K562 (cell line): ENCODE measurements around the gene TTC39A. TPM values are rescaled to one million over a fixed set of nuclear protein-coding genes. Genes with fewer than 3 reads are reported as not detected.
A peak's percentile ranks its signal among the peaks of the same experiment; 100 is the strongest.

ENCODE experiments used
- CBX2 ChIP-seq: fragments of 200-600 bp; sonication (generic); IDR thresholded peaks from one replicate; pipeline ENCODE4 v1.6.1; 2012; ENCODE audit warnings: mild to moderate bottlenecking, low read length, inconsistent platforms; ENCODE audit not compliant: insufficient read depth, poor library complexity, severe bottlenecking
- FOXP1 ChIP-seq: sonication (generic); formaldehyde crosslinking; IDR thresholded peaks from 2 replicates; pipeline ENCODE4 v1.8.0; 2022; ENCODE audit warnings: mild to moderate bottlenecking, missing genetic modification reagents
- GABPB1 ChIP-seq: sonication (generic); formaldehyde crosslinking; IDR thresholded peaks from 2 replicates; pipeline ENCODE4 v1.8.0; 2022; ENCODE audit warnings: mild to moderate bottlenecking, missing genetic modification reagents
- HNRNPLL ChIP-seq: fragments of 200-400 bp; formaldehyde crosslinking; IDR thresholded peaks from 2 replicates; pipeline ENCODE4 v1.6.1; 2017; ENCODE audit warnings: low read length, low read depth, mild to moderate bottlenecking; ENCODE audit not compliant: poor library complexity, severe bottlenecking
- MBD2 ChIP-seq: sonication (generic); IDR thresholded peaks from 2 replicates; pipeline ENCODE4 v1.6.1; 2016; ENCODE audit warnings: low read depth, borderline replicate concordance
- MTA3 ChIP-seq: fragments of 450-650 bp; formaldehyde crosslinking; IDR thresholded peaks from 2 replicates; pipeline ENCODE4 v1.6.1; 2017; ENCODE audit warnings: mild to moderate bottlenecking, borderline replicate concordance
- NR2F6 ChIP-seq: fragments of 450-650 bp; formaldehyde crosslinking; IDR thresholded peaks from 2 replicates; pipeline ENCODE4 v1.4.0; 2020; ENCODE audit warnings: mild to moderate bottlenecking
- POU5F1 ChIP-seq: fragments of 150-350 bp; IDR thresholded peaks from 2 replicates; pipeline ENCODE4 v1.6.1; 2014; ENCODE audit warnings: borderline replicate concordance, low read length, low read depth, mild to moderate bottlenecking; ENCODE audit not compliant: partially characterized antibody
- SMARCA5 ChIP-seq: fragments of 450-650 bp; IDR thresholded peaks from 2 replicates; pipeline ENCODE4 v1.6.1; 2016
- WHSC1 ChIP-seq: IDR thresholded peaks from one replicate; pipeline ENCODE4 v1.6.1; 2012; ENCODE audit warnings: low read length, control low read depth, inconsistent platforms
- ZNF146 ChIP-seq: IDR thresholded peaks from one replicate; pipeline ENCODE4 v1.6.1; 2018; ENCODE audit warnings: missing compliant biosample characterization; ENCODE audit not compliant: unreplicated experiment
- polyA plus RNA-seq, 8 experiments: library from polyadenylated mRNA; depleted of rRNA in 4 of 8; stranded (reverse) in 5 of 8; unstranded in 3 of 8; fragments of >200 nt; fragmentation: Nextera tagmentation in 2 of 8; fragmentation: Illumina TruSeq in 1 of 8; extraction: Ambion mirVana in 2 of 8; extraction: Trizol in 1 of 8; gene quantifications; 2 replicates each; pipeline versions ENCODE4 v1.2.1 to v1.2.3, GENCODE V29; 2011 to 2014; ENCODE audit warnings: inconsistent platforms in 1 of 8, missing spikeins in 1 of 8
- total RNA-seq, 7 experiments: library from RNA; depleted of rRNA in 6 of 7; stranded (reverse); fragments of >200 nt in 6 of 7; fragmentation: Illumina TruSeq in 2 of 7; extraction: Trizol in 2 of 7; gene quantifications; 2 replicates each; pipeline versions ENCODE4 v1.2.1 to v1.2.3, GENCODE V29; 2011 to 2021; ENCODE audit warnings: low replicate concordance in 1 of 7
- TF ChIP-seq, protein P1 (sequence below): fragments of 450-650 bp; IDR thresholded peaks from 2 replicates; pipeline ENCODE4 v1.6.1; 2016; ENCODE audit warnings: missing biosample characterization, missing genetic modification characterization
- TF ChIP-seq, protein P2 (sequence below): fragments of 450-650 bp; formaldehyde crosslinking; conservative IDR thresholded peaks from 2 replicates; pipeline ENCODE4 v1.4.0; 2022; ENCODE audit warnings: mild to moderate bottlenecking, missing genetic modification characterization
- TF ChIP-seq, protein P3 (sequence below): sonication (generic); formaldehyde crosslinking; IDR thresholded peaks from 2 replicates; pipeline ENCODE4 v1.8.0; 2023; ENCODE audit warnings: missing genetic modification reagents, mild to moderate bottlenecking, borderline replicate concordance
- TF ChIP-seq, protein P4 (sequence below): fragments of 200-800 bp; sonication (Bioruptor generic); IDR thresholded peaks from 2 replicates; pipeline ENCODE4 v1.6.1; 2017; ENCODE audit warnings: missing genetic modification characterization, missing compliant biosample characterization
- TF ChIP-seq, protein P5 (sequence below), 2 experiments: fragments of 450-650 bp in 1 of 2; sonication (generic) in 1 of 2; formaldehyde crosslinking; conservative IDR thresholded peaks; 2 replicates each; pipeline versions ENCODE4 v1.4.0 to v1.8.1; 2020 to 2022; ENCODE audit warnings: mild to moderate bottlenecking in 1 of 2, missing genetic modification reagents in 1 of 2

TTC39A gene
- total and polyA plus RNA-seq, 9 of the 15 experiments (the other 6 are each of a cell fraction or from before 2014, with no cell fraction given), result 0.18 to 0.82 (median 0.35) TPM

DNA sequence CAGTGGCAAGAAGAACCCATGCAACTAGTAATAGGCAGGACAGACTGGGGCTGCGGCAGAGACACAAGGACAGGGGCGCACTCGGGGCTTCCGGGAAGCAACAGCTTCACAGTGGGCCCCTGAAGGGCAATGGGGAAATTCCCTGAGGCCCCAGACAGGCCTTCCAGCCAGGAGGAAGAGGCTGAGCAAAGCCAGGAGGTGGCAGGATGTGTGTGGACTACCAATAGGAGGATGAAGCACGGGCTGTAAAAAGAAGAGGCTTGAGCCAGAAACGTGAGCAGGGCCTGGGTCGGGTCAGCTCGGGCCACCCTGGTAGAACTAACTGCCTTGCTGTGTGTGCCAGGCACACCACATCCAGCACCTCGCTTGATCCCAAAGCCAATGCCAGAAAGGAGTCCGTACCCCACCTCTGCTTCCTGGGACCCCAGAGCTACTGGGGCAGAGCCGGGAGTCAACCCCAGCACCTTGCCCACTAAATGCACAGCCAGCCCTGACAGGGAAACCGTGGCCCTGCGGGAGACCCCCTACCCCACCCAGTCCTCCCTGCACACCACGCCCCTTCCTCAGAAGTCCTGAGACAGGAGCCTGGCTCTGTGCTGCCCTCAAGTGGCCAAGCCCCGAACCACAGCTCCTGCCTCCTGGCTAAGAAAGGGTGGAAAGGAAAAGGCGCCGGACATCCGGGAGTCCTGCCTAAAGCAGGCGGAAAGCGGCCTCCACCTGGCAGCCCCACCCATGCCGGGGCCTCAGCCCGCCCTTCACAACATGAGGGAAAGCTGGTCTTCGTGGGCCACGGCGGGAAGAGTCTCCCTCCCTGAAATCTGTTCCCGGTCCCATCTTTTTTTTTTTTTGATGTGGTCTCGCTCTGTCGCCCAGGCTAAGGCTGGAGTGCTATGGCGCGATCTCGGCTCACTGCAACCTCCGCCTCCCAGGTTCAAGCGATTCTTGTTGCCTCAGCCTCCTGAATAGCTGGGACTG, 33.7 kb downstream of the TTC39A start (continued):
- TF ChIP-seq CBX2, result no peak
- TF ChIP-seq MBD2, result peak; percentile 34; the same call in 1 of the 2 replicates
- TF ChIP-seq ZNF146 (CRISPR knock-in tag), result no peak
- TF ChIP-seq, protein P1, sequence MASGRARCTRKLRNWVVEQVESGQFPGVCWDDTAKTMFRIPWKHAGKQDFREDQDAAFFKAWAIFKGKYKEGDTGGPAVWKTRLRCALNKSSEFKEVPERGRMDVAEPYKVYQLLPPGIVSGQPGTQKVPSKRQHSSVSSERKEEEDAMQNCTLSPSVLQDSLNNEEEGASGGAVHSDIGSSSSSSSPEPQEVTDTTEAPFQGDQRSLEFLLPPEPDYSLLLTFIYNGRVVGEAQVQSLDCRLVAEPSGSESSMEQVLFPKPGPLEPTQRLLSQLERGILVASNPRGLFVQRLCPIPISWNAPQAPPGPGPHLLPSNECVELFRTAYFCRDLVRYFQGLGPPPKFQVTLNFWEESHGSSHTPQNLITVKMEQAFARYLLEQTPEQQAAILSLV (tag), result no peak
- TF ChIP-seq, protein P2, sequence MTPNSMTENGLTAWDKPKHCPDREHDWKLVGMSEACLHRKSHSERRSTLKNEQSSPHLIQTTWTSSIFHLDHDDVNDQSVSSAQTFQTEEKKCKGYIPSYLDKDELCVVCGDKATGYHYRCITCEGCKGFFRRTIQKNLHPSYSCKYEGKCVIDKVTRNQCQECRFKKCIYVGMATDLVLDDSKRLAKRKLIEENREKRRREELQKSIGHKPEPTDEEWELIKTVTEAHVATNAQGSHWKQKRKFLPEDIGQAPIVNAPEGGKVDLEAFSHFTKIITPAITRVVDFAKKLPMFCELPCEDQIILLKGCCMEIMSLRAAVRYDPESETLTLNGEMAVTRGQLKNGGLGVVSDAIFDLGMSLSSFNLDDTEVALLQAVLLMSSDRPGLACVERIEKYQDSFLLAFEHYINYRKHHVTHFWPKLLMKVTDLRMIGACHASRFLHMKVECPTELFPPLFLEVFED (CRISPR knock-in tag), result no peak
- TF ChIP-seq FOXP1 (CRISPR knock-in tag), result 0 out of 2 replicates have a peak, but pooled peaks have one; percentile 51
- 0 out of 2 replicates have a peak, but pooled peaks have one; percentile 30 for TF ChIP-seq MTA3
- TF ChIP-seq, protein P3, sequence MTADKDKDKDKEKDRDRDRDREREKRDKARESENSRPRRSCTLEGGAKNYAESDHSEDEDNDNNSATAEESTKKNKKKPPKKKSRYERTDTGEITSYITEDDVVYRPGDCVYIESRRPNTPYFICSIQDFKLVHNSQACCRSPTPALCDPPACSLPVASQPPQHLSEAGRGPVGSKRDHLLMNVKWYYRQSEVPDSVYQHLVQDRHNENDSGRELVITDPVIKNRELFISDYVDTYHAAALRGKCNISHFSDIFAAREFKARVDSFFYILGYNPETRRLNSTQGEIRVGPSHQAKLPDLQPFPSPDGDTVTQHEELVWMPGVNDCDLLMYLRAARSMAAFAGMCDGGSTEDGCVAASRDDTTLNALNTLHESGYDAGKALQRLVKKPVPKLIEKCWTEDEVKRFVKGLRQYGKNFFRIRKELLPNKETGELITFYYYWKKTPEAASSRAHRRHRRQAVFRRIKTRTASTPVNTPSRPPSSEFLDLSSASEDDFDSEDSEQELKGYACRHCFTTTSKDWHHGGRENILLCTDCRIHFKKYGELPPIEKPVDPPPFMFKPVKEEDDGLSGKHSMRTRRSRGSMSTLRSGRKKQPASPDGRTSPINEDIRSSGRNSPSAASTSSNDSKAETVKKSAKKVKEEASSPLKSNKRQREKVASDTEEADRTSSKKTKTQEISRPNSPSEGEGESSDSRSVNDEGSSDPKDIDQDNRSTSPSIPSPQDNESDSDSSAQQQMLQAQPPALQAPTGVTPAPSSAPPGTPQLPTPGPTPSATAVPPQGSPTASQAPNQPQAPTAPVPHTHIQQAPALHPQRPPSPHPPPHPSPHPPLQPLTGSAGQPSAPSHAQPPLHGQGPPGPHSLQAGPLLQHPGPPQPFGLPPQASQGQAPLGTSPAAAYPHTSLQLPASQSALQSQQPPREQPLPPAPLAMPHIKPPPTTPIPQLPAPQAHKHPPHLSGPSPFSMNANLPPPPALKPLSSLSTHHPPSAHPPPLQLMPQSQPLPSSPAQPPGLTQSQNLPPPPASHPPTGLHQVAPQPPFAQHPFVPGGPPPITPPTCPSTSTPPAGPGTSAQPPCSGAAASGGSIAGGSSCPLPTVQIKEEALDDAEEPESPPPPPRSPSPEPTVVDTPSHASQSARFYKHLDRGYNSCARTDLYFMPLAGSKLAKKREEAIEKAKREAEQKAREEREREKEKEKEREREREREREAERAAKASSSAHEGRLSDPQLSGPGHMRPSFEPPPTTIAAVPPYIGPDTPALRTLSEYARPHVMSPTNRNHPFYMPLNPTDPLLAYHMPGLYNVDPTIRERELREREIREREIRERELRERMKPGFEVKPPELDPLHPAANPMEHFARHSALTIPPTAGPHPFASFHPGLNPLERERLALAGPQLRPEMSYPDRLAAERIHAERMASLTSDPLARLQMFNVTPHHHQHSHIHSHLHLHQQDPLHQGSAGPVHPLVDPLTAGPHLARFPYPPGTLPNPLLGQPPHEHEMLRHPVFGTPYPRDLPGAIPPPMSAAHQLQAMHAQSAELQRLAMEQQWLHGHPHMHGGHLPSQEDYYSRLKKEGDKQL (CRISPR knock-in tag), result no peak; the same call in 1 of the 2 replicates
- no peak for TF ChIP-seq POU5F1
- TF ChIP-seq WHSC1, result no peak
- TF ChIP-seq GABPB1, result peak; percentile 66; the same call in 1 of the 2 replicates
- no peak for TF ChIP-seq NR2F6 (CRISPR knock-in tag)
- no peak for TF ChIP-seq HNRNPLL
- TF ChIP-seq SMARCA5, result no peak
- TF ChIP-seq, protein P4, sequence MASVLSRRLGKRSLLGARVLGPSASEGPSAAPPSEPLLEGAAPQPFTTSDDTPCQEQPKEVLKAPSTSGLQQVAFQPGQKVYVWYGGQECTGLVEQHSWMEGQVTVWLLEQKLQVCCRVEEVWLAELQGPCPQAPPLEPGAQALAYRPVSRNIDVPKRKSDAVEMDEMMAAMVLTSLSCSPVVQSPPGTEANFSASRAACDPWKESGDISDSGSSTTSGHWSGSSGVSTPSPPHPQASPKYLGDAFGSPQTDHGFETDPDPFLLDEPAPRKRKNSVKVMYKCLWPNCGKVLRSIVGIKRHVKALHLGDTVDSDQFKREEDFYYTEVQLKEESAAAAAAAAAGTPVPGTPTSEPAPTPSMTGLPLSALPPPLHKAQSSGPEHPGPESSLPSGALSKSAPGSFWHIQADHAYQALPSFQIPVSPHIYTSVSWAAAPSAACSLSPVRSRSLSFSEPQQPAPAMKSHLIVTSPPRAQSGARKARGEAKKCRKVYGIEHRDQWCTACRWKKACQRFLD (CRISPR knock-in tag), result no peak
- TF ChIP-seq, protein P5, sequence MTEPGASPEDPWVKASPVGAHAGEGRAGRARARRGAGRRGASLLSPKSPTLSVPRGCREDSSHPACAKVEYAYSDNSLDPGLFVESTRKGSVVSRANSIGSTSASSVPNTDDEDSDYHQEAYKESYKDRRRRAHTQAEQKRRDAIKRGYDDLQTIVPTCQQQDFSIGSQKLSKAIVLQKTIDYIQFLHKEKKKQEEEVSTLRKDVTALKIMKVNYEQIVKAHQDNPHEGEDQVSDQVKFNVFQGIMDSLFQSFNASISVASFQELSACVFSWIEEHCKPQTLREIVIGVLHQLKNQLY (CRISPR knock-in tag; conservative IDR thresholded peaks at IDR 0.05), result no peak
